Nephron progenitor cell (in vitro differentiated cells): ENCODE data around the gene NUS1.
"Not testable (repeated sequence)": the region's sequence is repeated elsewhere in the genome, so short reads cannot be mapped to it uniquely, and the experiment has no call there.

Source experiments
- DNase-seq: peaks from one replicate; pipeline ENCODE4 v3.0.0; 2021
- H3K27ac Mint-ChIP-seq: 2 replicates; pipeline ENCODE4 v1.8.0; 2021; ENCODE audit warnings: mild to moderate bottlenecking, moderate library complexity, mixed read lengths
- H3K27me3 Mint-ChIP-seq: 2 replicates; pipeline ENCODE4 v1.8.0; 2021; ENCODE audit warnings: mild to moderate bottlenecking, low read depth, mixed read lengths; ENCODE audit not compliant: poor library complexity
- H3K36me3 Mint-ChIP-seq: 2 replicates; pipeline ENCODE4 v1.8.0; 2021; ENCODE audit warnings: low read depth, mixed read lengths
- H3K4me1 Mint-ChIP-seq: 2 replicates; pipeline ENCODE4 v1.8.0; 2021; ENCODE audit warnings: mixed read lengths
- H3K4me3 Mint-ChIP-seq: 2 replicates; pipeline ENCODE4 v1.8.0; 2021; ENCODE audit warnings: mild to moderate bottlenecking, moderate library complexity, mixed read lengths
- H3K9me3 Mint-ChIP-seq: 2 replicates; pipeline ENCODE4 v1.8.0; 2021; ENCODE audit warnings: mild to moderate bottlenecking, moderate library complexity, mixed read lengths
- CTCF ChIP-seq: fragments of 200-600 bp; sonication (generic); IDR thresholded peaks from 2 replicates; pipeline ENCODE4 v1.5.0; 2021; ENCODE audit warnings: antibody characterized with exemption

NUS1 gene

GRCh38 chr6:117653949-117654348, 21.3 kb upstream of the NUS1 start:
- no peak overlapping the region for H3K27ac Mint-ChIP-seq
- no peak overlapping the region for H3K4me3 Mint-ChIP-seq
- no peaks in the 10 kb centered on the region for H3K4me1 Mint-ChIP-seq
- no peaks in the 10 kb centered on the region for H3K9me3 Mint-ChIP-seq
- DNase-seq, result no peak
- peaks cover 28% of the 10 kb centered on the region for H3K36me3 Mint-ChIP-seq
- H3K27me3 Mint-ChIP-seq, result no peaks in the 10 kb centered on the region
- TF ChIP-seq CTCF, result no peak

- TF ChIP-seq CTCF, result no peak
- DNase-seq, result no peak
- no peaks in the 10 kb centered on the region for H3K9me3 Mint-ChIP-seq
- H3K27me3 Mint-ChIP-seq, result no peaks in the 10 kb centered on the region
- H3K4me1 Mint-ChIP-seq, result no peaks in the 10 kb centered on the region
- H3K27ac Mint-ChIP-seq, result no peak overlapping the region
- H3K36me3 Mint-ChIP-seq, result peaks cover 19% of the 10 kb centered on the region
- no peak overlapping the region for H3K4me3 Mint-ChIP-seq
Measured at GRCh38 chr6:117655380-117655779, 19.9 kb upstream of the NUS1 start.

GRCh38 chr6:117666881-117667280, 8.4 kb upstream of the NUS1 start:
- Mint-ChIP-seq H3K4me1 (no peaks in the 10 kb centered on the region), H3K27me3 (peaks cover 2% of the 10 kb centered on the region), H3K4me3 (no peak overlapping the region), H3K36me3 (peaks cover 20% of the 10 kb centered on the region), H3K27ac (no peak overlapping the region), H3K9me3 (peaks cover 9% of the 10 kb centered on the region)
- TF ChIP-seq CTCF, result no peak
- no peak for DNase-seq

- H3K4me1 Mint-ChIP-seq, result peaks cover 4% of the 10 kb centered on the region
- no peak for TF ChIP-seq CTCF
- H3K27me3 Mint-ChIP-seq, result peaks cover 2% of the 10 kb centered on the region
- H3K27ac Mint-ChIP-seq, result no peak overlapping the region
- DNase-seq, result no peak
- peaks cover 9% of the 10 kb centered on the region for H3K9me3 Mint-ChIP-seq
- no peak overlapping the region for H3K4me3 Mint-ChIP-seq
- peaks cover 12% of the 10 kb centered on the region for H3K36me3 Mint-ChIP-seq
Measured at GRCh38 chr6:117668736-117669135, 6.5 kb upstream of the NUS1 start.

- no peak for TF ChIP-seq CTCF
- Mint-ChIP-seq H3K27me3 (no peaks in the 10 kb centered on the region), H3K4me1 (peaks cover 46% of the 10 kb centered on the region), H3K4me3 (peak overlapping the region; percentile 88), H3K36me3 (peaks cover 22% of the 10 kb centered on the region), H3K27ac (no peak overlapping the region), H3K9me3 (peaks cover 4% of the 10 kb centered on the region)
- no peak for DNase-seq
Measured at GRCh38 chr6:117674503-117674902, 766 bp upstream of the NUS1 start.

- DNase-seq, result peak; percentile 34
- H3K27ac Mint-ChIP-seq, H3K9me3 Mint-ChIP-seq, H3K27me3 Mint-ChIP-seq: not testable (repeated sequence)
- Mint-ChIP-seq H3K4me3 (peak overlapping the region; percentile 89), H3K4me1 (peaks cover 52% of the 10 kb centered on the region), H3K36me3 (peaks cover 35% of the 10 kb centered on the region)
Measured at GRCh38 chr6:117675658-117676301, 511 bp downstream of the NUS1 start.
